Right renal pelvis (tissue), 4 donors: ENCODE measurements around the gene CAB39. TPM values are rescaled to one million over a fixed set of nuclear protein-coding genes. Genes with fewer than 3 reads are reported as not detected.
"Not testable (repeated sequence)": the region's sequence is repeated elsewhere in the genome, so short reads cannot be mapped to it uniquely, and the experiment has no call there.

Experiments used
- DNase-seq, 4 donors: peaks; one replicate each; pipeline ENCODE4 v3.0.0-alpha.2; 2013; ENCODE audit warnings: low read depth in 4 of 4, low spot score in 3 of 4, missing footprints in 1 of 4
- polyA plus RNA-seq, 4 donors: library from polyadenylated mRNA; unstranded; fragments of 120-200 nt; gene quantifications; one replicate each; pipeline ENCODE4 v1.2.1, GENCODE V29; 2013; ENCODE audit not compliant: insufficient read length in 4 of 4

The CAB39 gene
- polyA plus RNA-seq, 4 donors, result 77.6 to 102 (median 91.2) TPM

DNA sequence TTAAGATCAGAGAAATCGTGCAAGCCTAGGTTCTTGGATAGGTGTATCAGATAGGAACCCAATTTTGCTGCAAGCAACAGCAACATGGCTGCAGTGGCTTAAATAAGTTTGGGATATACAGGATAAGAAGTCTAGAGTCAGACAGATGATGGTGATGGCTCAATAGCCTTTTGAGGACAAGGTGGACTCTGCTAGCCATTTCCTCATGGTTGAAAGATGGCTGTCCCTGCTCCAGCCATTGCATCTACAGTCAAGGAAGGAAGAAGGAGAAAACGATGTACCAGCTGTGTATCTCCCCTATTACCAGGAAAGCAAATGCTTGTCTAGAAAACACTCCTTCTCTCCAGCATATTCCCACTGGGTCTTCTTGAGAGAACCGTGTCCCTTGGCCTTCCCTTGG is 30.1 kb upstream of the CAB39 start:
- DNase-seq, result no peak

DNA sequence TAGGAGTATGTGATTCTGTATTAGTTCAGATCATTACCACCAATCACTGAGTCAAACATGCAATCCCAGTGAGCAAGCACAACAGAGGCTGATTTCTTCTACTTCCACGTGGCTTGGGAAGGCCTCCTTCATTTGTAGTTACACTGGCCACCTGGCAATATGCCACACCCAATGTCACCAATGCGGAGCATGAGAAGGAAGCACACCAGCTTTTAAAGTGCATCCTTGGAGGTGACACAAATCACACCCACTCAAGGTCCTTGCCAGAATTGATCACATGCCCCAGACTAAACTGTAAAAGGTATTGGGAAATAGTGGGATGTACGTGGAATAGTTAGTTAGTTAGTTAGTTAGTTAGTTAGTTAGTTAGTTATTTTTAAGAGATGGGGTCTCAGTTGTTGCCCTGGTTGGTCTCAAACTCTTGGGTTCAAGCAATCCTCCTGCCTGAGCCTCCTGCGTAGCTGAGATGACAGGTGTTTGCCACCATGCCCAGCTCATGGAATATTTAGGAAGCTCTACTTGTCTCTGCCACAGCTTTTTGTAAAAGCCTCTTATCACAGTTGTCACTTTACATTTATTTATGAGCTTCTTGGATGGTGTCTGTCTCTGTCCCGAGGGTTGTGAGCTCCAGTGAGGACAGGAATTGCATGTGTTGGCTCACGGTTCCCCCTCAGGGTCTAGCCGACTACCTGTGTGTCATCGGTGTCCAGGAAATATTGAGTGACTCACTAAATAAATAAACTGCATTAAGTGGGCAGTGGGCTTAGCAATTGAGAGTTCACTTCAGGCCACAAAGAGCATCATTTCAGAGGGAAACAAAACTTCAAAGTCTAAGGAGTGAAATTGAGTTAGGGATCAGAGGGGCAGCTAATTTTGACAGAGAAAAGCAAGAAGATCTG is 28.1 kb upstream of the CAB39 start:
- DNase-seq, result no peak

DNA sequence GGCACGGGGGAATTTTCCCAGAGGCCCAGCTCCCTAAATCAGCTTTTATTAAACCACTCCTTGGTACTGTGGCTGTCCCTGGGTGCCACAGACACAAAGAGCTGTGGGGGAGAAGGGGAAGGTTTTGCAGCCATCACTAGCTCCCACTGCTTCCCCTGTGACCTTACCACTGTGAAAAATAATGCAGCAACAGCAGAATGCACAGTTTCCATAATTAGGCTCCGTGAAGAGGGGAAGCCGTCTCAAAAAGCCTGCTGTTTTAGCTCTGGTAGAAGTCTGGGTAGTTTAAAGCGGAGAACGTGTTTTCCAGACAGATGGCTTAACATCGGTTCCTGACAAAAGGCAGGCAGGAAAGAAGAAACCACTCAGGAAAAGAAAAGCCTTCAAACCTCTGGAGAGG is 27.5 kb upstream of the CAB39 start:
- no peak for DNase-seq

DNA sequence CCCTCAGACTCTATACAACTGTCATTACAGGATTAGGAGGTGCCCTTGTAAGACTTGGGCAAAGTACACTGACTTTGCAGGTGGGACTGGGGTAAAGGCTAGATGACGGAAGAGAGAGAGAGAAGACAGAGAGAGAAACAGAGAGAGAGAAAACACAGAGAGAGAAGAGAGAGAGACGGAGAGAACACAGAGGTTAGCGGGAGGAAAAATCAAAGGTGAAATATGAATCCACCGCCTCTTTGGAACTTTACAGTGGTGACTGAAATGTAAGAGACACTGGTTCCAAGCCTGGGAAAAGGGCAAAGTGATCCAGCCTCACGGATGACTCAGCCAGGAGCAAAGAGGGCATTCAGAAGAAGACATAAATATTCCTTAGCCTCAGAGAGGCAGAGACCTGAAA is 25.1 kb upstream of the CAB39 start:
- no peak for DNase-seq

DNA sequence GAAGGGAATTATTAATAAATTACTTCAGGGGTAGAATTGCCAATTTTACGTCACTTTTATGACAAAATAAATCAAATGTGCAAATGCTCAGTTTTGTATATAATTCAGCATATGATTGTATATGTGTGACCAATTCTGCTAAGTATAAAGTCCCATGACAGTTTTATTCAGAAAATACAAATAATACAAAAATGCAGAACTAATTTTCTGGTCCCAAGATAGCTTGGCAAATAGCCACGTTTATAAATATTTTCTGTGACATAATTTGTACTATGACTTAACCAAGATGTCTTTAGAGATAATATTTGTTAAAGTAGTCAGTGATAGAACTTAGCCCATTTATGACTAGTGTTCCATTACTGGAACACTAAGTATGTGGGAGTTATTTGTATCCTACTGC is 24.2 kb upstream of the CAB39 start:
- DNase-seq, result no peak

DNA sequence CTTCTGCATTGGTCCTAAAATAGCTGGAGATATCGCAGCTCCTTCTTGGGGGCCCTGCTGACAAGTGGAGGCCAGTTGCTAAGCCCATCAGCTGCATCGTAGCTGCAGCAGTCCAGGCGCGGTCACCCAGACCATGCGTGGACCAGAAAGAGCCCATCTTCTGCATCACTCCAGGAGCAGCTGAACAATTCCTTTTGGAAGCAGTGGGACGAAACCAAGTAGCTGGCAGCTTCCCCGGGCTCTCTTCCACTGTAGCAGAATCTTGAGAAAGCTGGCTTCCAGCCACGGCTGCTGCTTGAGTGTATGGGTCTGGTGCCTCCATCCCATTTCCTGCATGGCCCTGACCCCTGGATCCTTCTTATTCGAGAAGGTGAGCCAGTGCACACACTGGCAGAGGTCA is 22.2 kb upstream of the CAB39 start:
- DNase-seq, result no peak

DNA sequence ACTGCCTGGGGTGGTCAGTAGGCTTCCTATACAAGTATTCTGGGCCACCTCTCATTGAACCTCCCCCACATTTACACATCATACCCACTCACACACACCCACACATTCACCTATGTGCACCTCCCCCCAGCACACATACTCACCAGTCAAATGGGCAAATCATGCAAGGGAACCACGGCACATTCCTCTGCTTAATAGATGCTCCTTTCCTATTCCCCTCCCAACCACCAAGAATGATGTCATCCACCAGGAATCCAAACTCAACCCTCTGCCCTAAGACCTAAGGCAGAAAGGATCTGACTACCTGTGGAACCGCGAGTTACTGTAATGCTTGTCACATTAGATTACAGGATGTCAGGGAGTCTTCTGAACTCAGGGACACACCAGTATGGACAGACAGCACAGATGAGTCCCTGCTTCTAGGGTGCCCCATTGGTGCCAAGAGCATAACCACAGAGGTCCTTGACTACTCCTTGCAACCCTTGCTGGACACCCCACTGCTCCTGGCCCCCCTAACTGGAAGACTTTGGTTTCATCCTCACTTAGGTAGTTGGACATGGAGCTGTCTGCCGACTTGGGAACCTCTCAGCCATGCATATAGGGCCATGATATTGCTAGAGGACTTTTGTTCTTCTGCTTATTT is 21.5 kb upstream of the CAB39 start:
- no peak for DNase-seq

DNA sequence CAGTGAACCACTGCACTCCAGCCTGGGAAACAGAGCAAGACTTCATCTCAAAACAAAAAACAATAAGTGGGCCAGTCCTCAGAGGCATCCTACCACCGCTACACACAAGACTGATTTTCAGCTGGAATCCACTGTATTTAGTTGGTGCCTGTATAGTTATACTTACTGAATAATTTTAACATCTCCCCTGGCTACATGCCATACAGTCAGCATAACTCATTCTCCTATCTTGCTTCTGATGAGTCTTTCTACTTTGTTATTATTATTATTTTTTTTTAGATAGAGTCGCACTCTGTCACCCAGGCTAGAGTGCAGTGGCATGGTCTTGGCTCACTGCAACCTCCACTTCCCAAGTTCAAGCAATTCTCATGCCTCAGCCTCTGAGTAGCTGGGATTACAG is 19.9 kb upstream of the CAB39 start:
- no peak for DNase-seq

DNA sequence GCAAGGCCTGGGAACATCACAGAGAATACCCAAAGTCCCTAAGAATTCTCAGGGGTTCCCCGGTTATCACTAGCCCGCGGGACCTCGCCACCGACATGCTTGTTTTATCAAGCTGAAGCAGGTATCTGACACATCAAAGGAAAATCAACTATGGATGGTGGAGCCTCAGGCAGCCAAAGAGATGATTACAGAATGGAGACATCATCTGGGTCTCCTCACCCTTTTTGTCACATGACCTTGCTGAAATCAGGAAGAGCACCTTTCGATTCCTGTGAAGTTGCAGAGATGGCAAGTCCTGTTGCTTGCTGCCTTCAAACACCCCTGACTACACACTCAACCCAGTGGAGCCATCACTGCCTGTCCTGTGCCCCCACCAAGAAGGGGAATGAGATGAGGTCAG is 19.2 kb upstream of the CAB39 start:
- DNase-seq, result no peak

DNA sequence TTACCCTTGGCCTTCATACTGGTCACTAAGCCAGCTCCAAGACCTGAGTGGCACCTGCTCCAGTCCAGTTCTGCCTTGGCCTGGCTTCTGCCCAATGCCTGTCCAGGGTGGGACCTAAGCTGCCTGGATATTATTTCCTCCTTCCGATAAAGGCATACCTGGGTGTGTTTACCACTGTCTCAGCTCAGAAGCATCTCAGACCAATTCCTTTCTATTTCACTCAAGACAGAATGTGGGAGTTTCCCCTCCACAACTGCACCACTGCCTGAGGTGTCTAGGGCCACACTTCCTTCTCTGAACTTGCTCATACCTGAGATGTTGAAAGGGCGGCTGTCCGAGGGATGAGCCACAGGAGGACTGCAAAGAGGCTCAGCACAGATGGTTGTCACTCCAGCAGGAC is 18.4 kb upstream of the CAB39 start:
- no peak for DNase-seq

DNA sequence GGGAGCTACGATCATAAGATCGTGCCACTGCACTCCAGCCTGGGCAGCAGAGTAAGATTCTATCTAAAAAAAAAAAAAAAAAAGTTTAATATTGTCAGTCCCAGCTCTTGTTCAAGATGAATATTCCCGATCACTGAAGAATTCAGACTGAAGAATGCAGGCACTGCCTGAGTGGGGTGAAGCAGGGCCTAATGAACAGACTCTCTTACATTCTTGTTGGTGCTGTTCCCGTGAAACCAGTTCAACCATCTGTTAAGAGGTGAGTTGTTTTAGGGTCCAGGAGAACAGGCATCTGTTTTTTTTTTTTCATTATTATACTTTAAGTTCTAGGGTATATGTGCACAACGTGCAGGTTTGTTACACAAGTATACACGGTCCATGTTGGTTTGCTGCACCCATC is 17.1 kb upstream of the CAB39 start:
- no peak for DNase-seq

DNA sequence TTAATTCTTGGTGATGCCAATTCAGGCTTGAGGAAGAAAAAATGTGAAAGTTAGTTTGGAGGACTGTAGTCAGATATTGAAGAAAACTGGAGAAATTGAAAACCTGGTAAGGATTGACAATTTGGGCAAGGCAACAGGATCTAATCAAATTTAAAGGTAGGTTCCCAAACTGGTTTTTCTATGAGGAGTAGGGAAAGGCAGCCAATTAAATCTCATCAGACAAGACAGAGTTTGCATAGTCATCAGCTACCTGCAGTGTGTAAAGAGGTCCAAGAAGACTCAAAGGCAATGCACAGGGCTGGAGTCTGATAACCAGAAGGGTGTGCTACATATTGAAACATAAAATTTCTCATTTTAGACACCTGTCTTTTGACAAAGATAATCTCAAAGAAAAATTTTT is 16.0 kb upstream of the CAB39 start:
- DNase-seq, result no peak

DNA sequence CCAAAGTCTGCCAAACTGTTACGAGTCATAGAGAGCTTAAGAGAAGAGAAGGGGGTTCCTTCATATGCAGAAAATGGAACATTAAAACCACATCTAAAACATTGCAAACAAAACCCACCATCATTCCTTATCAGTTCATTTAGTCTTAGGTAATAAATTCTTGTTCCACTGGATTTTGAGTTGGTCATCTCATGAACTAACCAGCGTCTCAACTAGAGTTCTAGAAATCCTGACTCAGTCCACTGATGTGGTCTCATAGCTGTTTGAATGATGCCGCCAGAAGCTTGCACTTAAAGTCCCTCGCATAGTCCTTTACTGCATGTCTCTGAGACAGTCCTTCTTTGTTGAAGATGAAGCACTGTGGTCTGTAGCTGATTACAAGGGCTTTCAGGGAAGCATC is 15.0 kb upstream of the CAB39 start:
- no peak for DNase-seq

DNA sequence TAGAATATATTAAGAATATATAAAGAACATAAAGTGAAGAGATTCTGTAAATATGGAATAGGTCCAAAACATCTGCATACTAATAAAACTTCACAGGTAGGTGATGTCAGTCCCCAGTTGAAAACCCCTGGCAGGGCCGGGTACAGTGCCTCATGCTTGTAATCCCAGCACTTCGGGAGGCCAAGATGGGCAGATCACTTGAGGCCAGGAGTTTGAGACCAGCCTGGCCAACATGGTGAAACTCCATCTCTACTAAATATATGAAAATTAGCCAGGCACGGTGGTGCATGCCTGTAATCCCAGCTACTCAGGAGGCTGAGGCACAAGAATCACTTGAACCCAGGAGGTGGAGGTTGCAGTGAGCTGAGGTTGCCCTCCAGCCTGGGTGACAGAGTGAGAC is 13.9 kb upstream of the CAB39 start:
- not testable (repeated sequence) for DNase-seq

DNA sequence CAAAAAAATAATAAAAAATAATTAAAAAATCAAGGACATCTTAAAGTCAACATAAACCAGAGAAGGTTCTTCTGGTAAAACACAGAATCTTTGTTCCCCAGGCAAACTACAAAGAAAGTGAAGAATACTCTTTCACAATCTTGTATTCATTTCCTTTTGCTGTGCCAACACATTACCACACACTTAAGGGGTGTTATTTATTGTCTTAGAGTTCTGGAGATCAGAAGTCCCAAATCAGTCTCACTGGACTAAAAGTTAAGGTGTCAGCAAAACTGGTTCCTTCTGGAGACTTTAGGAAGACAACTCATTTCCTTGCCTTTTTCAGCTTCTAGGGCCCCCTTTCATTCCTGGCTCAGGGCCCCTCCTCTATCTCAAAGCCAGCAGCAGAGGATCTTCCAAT is 12.2 kb upstream of the CAB39 start:
- DNase-seq, result no peak

DNA sequence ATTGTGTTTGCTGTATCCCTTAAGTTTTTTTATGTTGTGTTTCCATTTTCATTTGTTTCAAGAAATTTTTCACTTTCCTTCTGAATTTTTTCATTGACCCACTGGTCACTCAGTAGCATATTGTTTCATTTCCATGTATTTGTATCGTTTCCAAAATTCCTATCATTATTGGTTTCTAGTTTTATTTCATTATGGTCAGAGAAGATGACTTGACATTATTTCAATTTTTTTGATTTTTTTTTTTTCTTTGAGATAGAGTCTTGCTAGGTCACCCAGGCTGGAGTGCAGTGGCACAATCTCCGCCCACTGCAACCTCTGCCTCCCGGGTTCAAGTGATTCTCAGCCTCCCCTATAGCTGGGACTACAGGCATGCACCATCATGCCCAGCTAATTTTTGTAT is 11.3 kb upstream of the CAB39 start:
- DNase-seq, result no peak

DNA sequence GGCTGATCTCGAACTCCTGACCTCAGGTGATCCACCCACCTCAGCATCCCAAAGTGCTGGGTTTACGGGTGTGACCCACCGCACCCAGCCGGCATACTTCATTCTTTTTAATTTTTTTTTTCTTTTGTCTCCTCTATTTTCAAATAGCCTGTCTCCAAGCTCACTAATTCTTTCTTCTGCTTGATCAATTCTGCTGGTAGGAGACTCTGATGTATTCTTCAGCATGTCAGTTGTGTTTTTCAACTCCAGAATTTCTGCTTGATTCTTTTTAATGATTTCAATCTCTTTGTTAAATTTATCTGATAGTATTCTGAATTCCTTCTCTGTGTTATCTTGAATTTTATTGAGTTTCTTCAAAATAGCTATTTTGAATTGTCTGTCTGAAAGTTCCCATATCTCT is 10.2 kb upstream of the CAB39 start:
- not testable (repeated sequence) for DNase-seq

DNA sequence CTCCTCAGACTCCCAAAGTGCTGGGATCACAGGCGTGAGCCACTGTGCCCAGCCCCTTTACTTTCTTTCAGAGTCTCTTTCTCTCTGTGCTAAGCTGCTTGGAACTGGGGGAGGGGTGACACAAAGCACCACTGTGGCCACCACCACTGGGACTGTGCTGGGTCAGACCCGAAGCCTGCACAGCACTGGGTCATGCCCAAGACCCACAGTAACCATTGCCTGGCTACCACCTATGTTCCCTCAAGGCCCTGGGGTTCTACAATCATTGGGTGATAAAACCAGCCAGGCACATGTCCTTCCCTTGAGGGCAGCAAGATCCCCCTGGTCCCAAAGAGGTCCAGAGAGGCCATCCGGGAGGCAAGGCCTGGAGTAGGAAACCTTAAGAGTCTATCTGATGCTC is 9.1 kb upstream of the CAB39 start:
- DNase-seq, result no peak

DNA sequence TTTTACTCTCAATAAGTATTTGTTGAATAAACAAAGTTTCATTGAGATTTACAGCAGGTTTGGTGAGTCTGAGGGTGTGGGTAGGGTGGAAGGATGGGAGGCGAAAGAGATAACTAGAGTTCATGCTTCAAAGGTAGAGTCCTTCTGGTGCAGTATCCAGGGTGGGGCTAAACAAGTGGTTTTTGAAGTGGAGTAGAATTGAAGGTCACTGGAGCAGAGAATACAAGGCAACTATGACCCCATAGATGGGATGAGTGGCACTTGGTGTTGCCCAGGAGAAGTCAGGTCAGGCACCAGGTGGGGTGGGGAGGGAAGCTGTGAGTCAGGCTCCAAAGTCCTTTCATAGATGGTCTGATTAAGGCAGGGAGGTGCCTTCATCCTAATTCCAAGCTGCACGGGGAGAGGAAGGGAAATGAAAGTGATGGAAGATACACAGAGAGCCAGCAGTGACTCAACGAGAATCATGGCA is 6.6 kb upstream of the CAB39 start:
- DNase-seq, result no peak

DNA sequence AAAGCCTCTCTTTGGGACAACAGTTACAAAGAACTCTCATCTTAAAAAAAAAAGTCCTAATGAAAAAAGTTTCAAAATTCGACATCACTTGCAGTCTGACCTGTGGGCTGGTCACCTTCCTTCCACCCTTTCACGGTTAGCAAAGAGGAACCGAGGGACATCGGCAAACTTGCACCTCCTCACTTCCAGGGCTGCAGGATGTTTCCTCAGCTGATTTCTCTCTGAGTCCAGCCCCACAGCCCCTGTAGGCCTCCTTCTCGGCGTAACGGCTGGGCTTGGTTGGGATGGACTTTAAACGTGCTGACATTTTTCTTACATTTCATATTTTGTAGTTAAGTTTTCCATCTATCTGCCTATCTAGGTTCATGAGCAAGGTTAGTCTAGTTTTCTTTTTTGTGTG is 5.7 kb upstream of the CAB39 start:
- no peak for DNase-seq

DNA sequence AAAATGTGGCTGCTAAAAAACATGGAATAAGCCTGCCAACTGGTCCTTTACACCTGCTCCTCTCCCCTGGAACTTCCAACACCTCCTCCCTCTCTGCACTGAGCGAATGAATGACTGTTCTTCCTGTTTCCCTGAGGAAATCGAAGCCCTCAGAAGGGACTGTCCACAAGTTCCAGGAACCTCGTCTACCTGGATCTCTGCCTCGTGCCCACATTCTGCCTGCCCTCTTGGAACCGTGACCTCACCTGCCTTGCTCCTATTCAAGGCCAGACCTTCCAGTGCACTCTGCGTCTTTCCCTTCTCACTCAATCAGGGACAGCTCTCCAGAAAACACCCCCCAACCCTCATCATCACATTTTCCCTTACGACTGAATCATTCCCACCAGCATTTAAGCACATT is 4.4 kb upstream of the CAB39 start:
- no peak for DNase-seq

DNA sequence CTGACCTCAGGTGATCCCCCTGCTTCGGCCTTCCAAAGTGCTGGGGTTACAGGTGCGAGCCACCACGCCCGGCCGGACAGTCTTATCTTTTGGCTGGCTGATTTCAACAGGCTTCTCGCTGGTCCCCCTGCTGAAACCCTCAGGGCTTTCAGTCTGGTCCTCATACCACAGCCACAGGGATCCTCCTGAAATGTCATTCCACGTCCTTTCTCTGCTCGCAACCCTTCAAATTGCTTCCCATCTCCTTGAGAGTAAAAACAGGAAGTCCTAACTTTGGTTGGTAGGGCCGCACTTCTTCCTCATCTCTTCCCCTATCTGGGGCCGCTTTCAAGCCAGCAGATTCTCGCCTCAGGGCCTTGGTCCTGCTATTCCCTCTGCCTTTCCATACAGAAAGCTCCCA is 1.4 kb upstream of the CAB39 start:
- DNase-seq, result no peak
